Upper lobe of left lung (tissue), 4 donors: Measurements from ENCODE around the gene POSTN.
"Not testable (repeated sequence)": the region's sequence is repeated elsewhere in the genome, so short reads cannot be mapped to it uniquely, and the experiment has no call there.

ENCODE experiments used
- CTCF ChIP-seq, 6 experiments: fragments of 450-650 bp in 4 of 6; fragments of 200-600 bp in 2 of 6; sonication (generic) in 2 of 6; IDR thresholded peaks; one replicate each; pipeline ENCODE4 v1.5.1; 2016 to 2019; ENCODE audit warnings: antibody characterized with exemption in 6 of 6
- EP300 ChIP-seq, 4 donors: sonication (generic); formaldehyde crosslinking; IDR thresholded peaks; one replicate each; pipeline ENCODE4 v1.5.1; 2017; ENCODE audit warnings: antibody characterized with exemption in 4 of 4, control low read depth in 2 of 4
- POLR2A ChIP-seq, 4 donors: fragments of 450-650 bp; IDR thresholded peaks; one replicate each; pipeline ENCODE4 v1.5.1; 2016 to 2017; ENCODE audit warnings: antibody characterized with exemption in 4 of 4, mild to moderate bottlenecking in 2 of 4

- not testable (repeated sequence) for TF ChIP-seq CTCF, POLR2A, EP300 (IDR thresholded peaks at IDR 0.05)
Measured at GRCh38 chr13:37558766-37559165, 39.8 kb downstream of the POSTN start.
